OCI-LY7 (cell line): ENCODE results near the gene SMIM35. TPM values are rescaled to one million over a fixed set of nuclear protein-coding genes. Genes with fewer than 3 reads are reported as not detected.

Experiments used
- BruUV-seq: library from RNA; stranded (reverse); fragments of 400-500 nt; replicated peaks from 2 replicates; lab custom pipeline; 2021; lab: Mats Ljungman, UMichigan
- CTCF ChIA-PET: fragments of 300-600 bp; sonication (Branson Sonifier 250); formaldehyde crosslinking; loops from one replicate; lab custom pipeline; 2022; ENCODE audit warnings: antibody characterized with exemption; ENCODE audit not compliant: unreplicated experiment; lab: Charles Lee
- POLR2A ChIA-PET: fragments of 300-600 bp; sonication (Branson Sonifier 250); formaldehyde crosslinking; loops from one replicate; lab custom pipeline; 2022; ENCODE audit warnings: antibody characterized with exemption; lab: Charles Lee
- DNase-seq: peaks from one replicate; pipeline ENCODE4 v3.0.0-alpha.2; 2015; ENCODE audit warnings: low spot score
- H2AFZ ChIP-seq: fragments of 200-600 bp; sonication (generic), shearing (Covaris generic); 2 replicates; pipeline ENCODE4 v1.6.1; 2014; ENCODE audit warnings: mild to moderate bottlenecking, antibody characterized with exemption, low read length, moderate library complexity
- H3K27ac ChIP-seq: fragments of 200-600 bp; sonication (generic); 2 replicates; pipeline ENCODE4 v1.5.1; 2014; ENCODE audit warnings: mixed run types, low read depth, mild to moderate bottlenecking, moderate library complexity, low read length, inconsistent platforms; ENCODE audit not compliant: poor library complexity, severe bottlenecking
- H3K36me3 ChIP-seq: fragments of 200-600 bp; sonication (generic); 2 replicates; pipeline ENCODE4 v1.6.1; 2014; ENCODE audit warnings: mild to moderate bottlenecking, antibody characterized with exemption, low read length, moderate library complexity, mixed read lengths; ENCODE audit not compliant: insufficient read depth
- H3K4me1 ChIP-seq: fragments of 200-600 bp; sonication (generic); 2 replicates; pipeline ENCODE4 v1.5.1; 2014; ENCODE audit warnings: mild to moderate bottlenecking, low read length; ENCODE audit not compliant: insufficient read depth, poor library complexity, severe bottlenecking
- H3K4me2 ChIP-seq: fragments of 200-600 bp; sonication (generic); 2 replicates; pipeline ENCODE4 v1.6.1; 2014; ENCODE audit warnings: mild to moderate bottlenecking, low read length
- H3K4me3 ChIP-seq: fragments of 200-600 bp; sonication (generic); 2 replicates; pipeline ENCODE4 v1.5.1; 2014; ENCODE audit warnings: mild to moderate bottlenecking, low read depth, low read length; ENCODE audit not compliant: poor library complexity, severe bottlenecking
- H3K79me2 ChIP-seq: fragments of 200-600 bp; sonication (generic); 2 replicates; pipeline ENCODE4 v1.6.1; 2016; ENCODE audit warnings: low read depth, mild to moderate bottlenecking, low read length, moderate library complexity, mixed read lengths; ENCODE audit not compliant: insufficient read depth
- H3K9me2 ChIP-seq: fragments of 200-600 bp; sonication (generic); 2 replicates; pipeline ENCODE4 v1.6.1; 2016; ENCODE audit warnings: mild to moderate bottlenecking, low read length, mixed read lengths; ENCODE audit not compliant: insufficient read depth
- H3K9me3 ChIP-seq: fragments of 200-600 bp; sonication (generic); 2 replicates; pipeline ENCODE4 v1.6.1; 2014; ENCODE audit warnings: mild to moderate bottlenecking, mixed run types, low read length, mixed read lengths
- H4K20me1 ChIP-seq: fragments of 200-600 bp; sonication (generic); 2 replicates; pipeline ENCODE4 v1.6.1; 2014; ENCODE audit warnings: mild to moderate bottlenecking, antibody characterized with exemption, low read length, moderate library complexity, mixed read lengths; ENCODE audit not compliant: insufficient read depth
- EZH2phosphoT487 ChIP-seq: fragments of 200-600 bp; sonication (generic); IDR thresholded peaks from 2 replicates; pipeline ENCODE4 v1.6.1; 2018; ENCODE audit warnings: low read depth, borderline replicate concordance, mild to moderate bottlenecking, mixed run types, antibody characterized with exemption, low read length, moderate library complexity, mixed read lengths
- intact Hi-C: fragments of 100-400 bp; cut with micrococcal nuclease; formaldehyde crosslinking; loops from one replicate; pipeline ENCODE4 v1.10.0; 2022; ENCODE audit not compliant: unreplicated experiment
- total RNA-seq, 2 experiments: library from RNA; depleted of rRNA in 1 of 2; stranded (reverse); fragments of >200 nt in 1 of 2; shearing (Covaris generic) in 1 of 2; gene quantifications; 2 replicates each; pipeline ENCODE4 v1.2.3, GENCODE V29; 2014 to 2022
- TF ChIP-seq, protein P1 (sequence below): fragments of 200-600 bp; sonication (generic); conservative IDR thresholded peaks from 2 replicates; pipeline ENCODE4 v1.5.1; 2014; ENCODE audit warnings: mild to moderate bottlenecking, antibody characterized with exemption, low read length, moderate library complexity, mixed read lengths

Gene SMIM35
- total RNA-seq, 2 experiments from 2014 or later = 0.06 to 0.67 TPM

DNA sequence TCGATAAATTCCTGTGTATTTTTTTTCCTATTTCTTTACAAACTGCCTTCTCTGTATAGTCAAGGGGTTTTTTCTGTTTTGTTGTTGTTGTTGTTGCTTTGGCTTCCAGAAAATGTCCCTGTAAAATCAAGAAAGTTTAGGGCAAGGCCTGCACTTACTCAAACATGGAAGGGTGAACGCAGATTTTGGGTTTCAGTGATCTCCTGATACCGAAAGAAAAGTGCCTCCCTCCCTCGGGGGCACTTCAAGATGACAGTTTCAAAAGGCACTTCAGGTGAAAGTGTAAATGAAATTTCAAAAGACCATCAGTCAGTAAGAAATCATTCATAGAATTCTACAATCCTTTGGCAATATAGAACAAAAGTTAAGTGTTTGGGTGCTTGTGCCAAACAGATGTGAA, 53.3 kb downstream of the SMIM35 start:
- ChIA-PET CTCF (no interaction called here), POLR2A (no interaction called here)
- BruUV-seq = no TSS peak
- intact Hi-C loops = no loop called here
- Histone ChIP-seq H3K9me2 (no peaks in the 10 kb centered on the region), H3K36me3 (no peaks in the 10 kb centered on the region), H3K27ac (no peak overlapping the region), H3K9me3 (no peaks in the 10 kb centered on the region), H3K4me3 (no peak overlapping the region), H4K20me1 (no peaks in the 10 kb centered on the region), H3K4me2 (no peak overlapping the region), H2AFZ (no peak overlapping the region), H3K79me2 (no peaks in the 10 kb centered on the region), H3K4me1 (no peaks in the 10 kb centered on the region)
- DNase-seq = no peak
- TF ChIP-seq EZH2phosphoT487 = no peak
- TF ChIP-seq, protein P1, sequence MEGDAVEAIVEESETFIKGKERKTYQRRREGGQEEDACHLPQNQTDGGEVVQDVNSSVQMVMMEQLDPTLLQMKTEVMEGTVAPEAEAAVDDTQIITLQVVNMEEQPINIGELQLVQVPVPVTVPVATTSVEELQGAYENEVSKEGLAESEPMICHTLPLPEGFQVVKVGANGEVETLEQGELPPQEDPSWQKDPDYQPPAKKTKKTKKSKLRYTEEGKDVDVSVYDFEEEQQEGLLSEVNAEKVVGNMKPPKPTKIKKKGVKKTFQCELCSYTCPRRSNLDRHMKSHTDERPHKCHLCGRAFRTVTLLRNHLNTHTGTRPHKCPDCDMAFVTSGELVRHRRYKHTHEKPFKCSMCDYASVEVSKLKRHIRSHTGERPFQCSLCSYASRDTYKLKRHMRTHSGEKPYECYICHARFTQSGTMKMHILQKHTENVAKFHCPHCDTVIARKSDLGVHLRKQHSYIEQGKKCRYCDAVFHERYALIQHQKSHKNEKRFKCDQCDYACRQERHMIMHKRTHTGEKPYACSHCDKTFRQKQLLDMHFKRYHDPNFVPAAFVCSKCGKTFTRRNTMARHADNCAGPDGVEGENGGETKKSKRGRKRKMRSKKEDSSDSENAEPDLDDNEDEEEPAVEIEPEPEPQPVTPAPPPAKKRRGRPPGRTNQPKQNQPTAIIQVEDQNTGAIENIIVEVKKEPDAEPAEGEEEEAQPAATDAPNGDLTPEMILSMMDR = no peak

DNA sequence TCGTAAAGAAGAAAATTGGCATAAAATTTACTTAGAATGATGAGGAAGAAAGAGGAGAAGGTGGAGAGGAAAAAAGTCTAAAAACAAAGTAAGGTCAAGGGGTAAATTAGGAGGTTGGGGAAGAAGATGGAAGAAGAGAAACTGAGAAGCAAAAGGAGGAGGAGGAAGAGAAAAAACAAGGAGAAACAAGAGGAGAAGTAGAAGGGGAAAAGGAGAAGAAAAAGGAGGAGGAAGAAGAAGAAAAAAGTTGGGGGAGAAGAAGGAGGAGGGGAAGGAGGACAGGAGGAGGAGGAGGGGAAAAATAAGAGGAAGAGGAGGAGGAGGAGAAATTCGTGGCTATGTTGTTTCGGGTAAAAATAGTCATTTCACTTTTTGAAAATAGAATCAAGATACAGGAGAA, 58.1 kb downstream of the SMIM35 start:
- TF ChIP-seq EZH2phosphoT487 = no peak
- Histone ChIP-seq H3K4me3 (no peak overlapping the region), H3K4me1 (no peaks in the 10 kb centered on the region), H4K20me1 (no peaks in the 10 kb centered on the region), H3K27ac (no peak overlapping the region), H2AFZ (no peak overlapping the region), H3K9me3 (peaks cover 11% of the 10 kb centered on the region; the same call in 1 of the 2 replicates), H3K79me2 (no peaks in the 10 kb centered on the region), H3K4me2 (no peak overlapping the region), H3K36me3 (no peaks in the 10 kb centered on the region), H3K9me2 (no peaks in the 10 kb centered on the region)
- ChIA-PET POLR2A (no interaction called here), CTCF (no interaction called here)
- no peak for DNase-seq
- intact Hi-C loops = no loop called here
- no TSS peak for BruUV-seq

DNA sequence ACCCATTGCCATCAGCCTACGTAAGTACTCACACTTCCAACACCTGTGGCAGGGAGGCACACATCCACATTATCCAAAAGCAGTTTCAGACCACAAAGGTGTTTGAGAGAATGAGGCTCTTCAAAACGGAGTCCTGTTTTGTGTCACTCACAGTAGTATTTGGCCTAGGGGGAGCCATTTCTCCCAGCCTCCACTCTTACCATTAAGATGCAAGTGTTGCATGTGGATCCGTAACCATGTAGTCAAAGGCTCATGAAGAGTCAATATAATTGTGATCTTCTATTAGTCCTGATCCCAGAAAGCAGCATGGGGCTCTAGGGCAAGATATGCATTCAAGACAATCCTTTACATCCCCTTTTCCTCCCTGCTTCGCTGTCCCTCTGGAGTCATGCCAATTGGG, 59.1 kb downstream of the SMIM35 start:
- no peak for DNase-seq

More for the DNA sequence above, 59.1 kb downstream of the SMIM35 start:
- no TSS peak for BruUV-seq
- POLR2A ChIA-PET = no interaction called here
- intact Hi-C loops = no loop called here
- H3K9me2 ChIP-seq = no peaks in the 10 kb centered on the region
- H3K36me3 ChIP-seq = no peaks in the 10 kb centered on the region
- H3K9me3 ChIP-seq = peaks cover 11% of the 10 kb centered on the region; the same call in 1 of the 2 replicates
- no peak overlapping the region for H3K27ac ChIP-seq
- H3K4me3 ChIP-seq = no peak overlapping the region
- H4K20me1 ChIP-seq = no peaks in the 10 kb centered on the region
- no peak overlapping the region for H2AFZ ChIP-seq
- H3K79me2 ChIP-seq = no peaks in the 10 kb centered on the region
- H3K4me1 ChIP-seq = no peaks in the 10 kb centered on the region
- no peak for TF ChIP-seq EZH2phosphoT487
- TF ChIP-seq, protein P1 = peak; percentile 49
- CTCF ChIA-PET = interaction anchor here (1.0 kb wide), 1 partner anchor 10 kb away, joined by 3 read pairs; no protein-coding TSS in a partner anchor
- H3K4me2 ChIP-seq = no peak overlapping the region
